Spleen (tissue), 7 donors: ENCODE data around the gene COL12A1.

Experiments used
- CTCF ChIP-seq, 11 experiments: fragments of 200-600 bp in 7 of 11; fragments of 450-650 bp in 4 of 11; sonication (generic) in 4 of 11; IDR thresholded peaks in 8 of 11; conservative IDR thresholded peaks in 3 of 11; 1 replicate in 7 of 11; 2 replicates in 4 of 11; pipeline versions ENCODE4 v1.4.0 to v1.8.0; 2016 to 2021; ENCODE audit warnings: antibody characterized with exemption in 11 of 11, inconsistent platforms in 4 of 11, mild to moderate bottlenecking in 1 of 11
- POLR2A ChIP-seq, 3 donors: fragments of 450-650 bp; IDR thresholded peaks; one replicate each; pipeline ENCODE4 v1.5.1; 2017; ENCODE audit warnings: antibody characterized with exemption in 3 of 3, mild to moderate bottlenecking in 1 of 3
- donor health status: DM: no; HTN: no; CAD: no; lungs with moderate emphysema.
- donor health status: DM: no; HTN: no; CAD: no.
- donor health status: DM: no; HTN: no; CAD: no.

GRCh38 chr6:75077701-75078100, 128.2 kb downstream of the COL12A1 start:
- TF ChIP-seq CTCF (IDR thresholded peaks at IDR 0.05 in 8 of 11, conservative IDR thresholded peaks at IDR 0.05 in 3 of 11): no peak
- TF ChIP-seq POLR2A (IDR thresholded peaks at IDR 0.05): no peak
